NCI-H2029 (cell line): ENCODE measurements around the gene C1orf167.

Experiments
- DNase-seq: peaks from one replicate; lab custom pipeline; 2025; lab: John Stamatoyannopoulos, UW

The C1orf167 gene

GRCh38 chr1:11761988-11762406 is at the start of gene C1orf167:
C1orf167 (plus strand) TSS chr1:11762193; CDS start chr1:11764401, 2,208 bp downstream.
- no peak for DNase-seq

- DNase-seq, result no peak
Measured at GRCh38 chr1:11712285-11712684, 49.7 kb upstream of the C1orf167 start.

GRCh38 chr1:11713095-11713494 is 48.9 kb upstream of the C1orf167 start:
- no peak for DNase-seq

GRCh38 chr1:11714831-11715575 is 47.0 kb upstream of the C1orf167 start:
- DNase-seq, result no peak

GRCh38 chr1:11719313-11720032 is 42.5 kb upstream of the C1orf167 start:
- peak; percentile 15 for DNase-seq

- DNase-seq, result no peak
Measured at GRCh38 chr1:11720033-11720376, 42.0 kb upstream of the C1orf167 start.

- no peak for DNase-seq
Measured at GRCh38 chr1:11720525-11720924, 41.5 kb upstream of the C1orf167 start.

GRCh38 chr1:11721311-11721710 is 40.7 kb upstream of the C1orf167 start:
- no peak for DNase-seq

GRCh38 chr1:11722538-11722937 is 39.5 kb upstream of the C1orf167 start:
- no peak for DNase-seq

GRCh38 chr1:11725616-11726015 is 36.4 kb upstream of the C1orf167 start:
- no peak for DNase-seq

- no peak for DNase-seq
Measured at GRCh38 chr1:11727119-11727518, 34.9 kb upstream of the C1orf167 start.

GRCh38 chr1:11728126-11728806 is 33.7 kb upstream of the C1orf167 start:
- no peak for DNase-seq

- no peak for DNase-seq
Measured at GRCh38 chr1:11729155-11729497, 32.9 kb upstream of the C1orf167 start.

- no peak for DNase-seq
Measured at GRCh38 chr1:11729498-11730428, 32.2 kb upstream of the C1orf167 start.

- peak; percentile 13 for DNase-seq
Measured at GRCh38 chr1:11730429-11730891, 31.5 kb upstream of the C1orf167 start.

- DNase-seq, result peak; percentile 69
Measured at GRCh38 chr1:11731691-11732283, 30.2 kb upstream of the C1orf167 start.

- no peak for DNase-seq
Measured at GRCh38 chr1:11733306-11733705, 28.7 kb upstream of the C1orf167 start.

GRCh38 chr1:11735531-11735853 is 26.5 kb upstream of the C1orf167 start:
- DNase-seq, result no peak

- peak; percentile 82 for DNase-seq
Measured at GRCh38 chr1:11735854-11736745, 25.9 kb upstream of the C1orf167 start, which contains the start of gene AGTRAP. AGTRAP (plus strand) TSS chr1:11736136; CDS start chr1:11736209, 73 bp downstream.
